ENCODE data around the gene DLG1. TPM values are rescaled to one million over a fixed set of nuclear protein-coding genes. Genes with fewer than 3 reads are reported as not detected.

The DLG1 gene
- total and polyA plus RNA-seq, 4 donors: 12.7 to 51.2 (median 22.3) TPM

DNA sequence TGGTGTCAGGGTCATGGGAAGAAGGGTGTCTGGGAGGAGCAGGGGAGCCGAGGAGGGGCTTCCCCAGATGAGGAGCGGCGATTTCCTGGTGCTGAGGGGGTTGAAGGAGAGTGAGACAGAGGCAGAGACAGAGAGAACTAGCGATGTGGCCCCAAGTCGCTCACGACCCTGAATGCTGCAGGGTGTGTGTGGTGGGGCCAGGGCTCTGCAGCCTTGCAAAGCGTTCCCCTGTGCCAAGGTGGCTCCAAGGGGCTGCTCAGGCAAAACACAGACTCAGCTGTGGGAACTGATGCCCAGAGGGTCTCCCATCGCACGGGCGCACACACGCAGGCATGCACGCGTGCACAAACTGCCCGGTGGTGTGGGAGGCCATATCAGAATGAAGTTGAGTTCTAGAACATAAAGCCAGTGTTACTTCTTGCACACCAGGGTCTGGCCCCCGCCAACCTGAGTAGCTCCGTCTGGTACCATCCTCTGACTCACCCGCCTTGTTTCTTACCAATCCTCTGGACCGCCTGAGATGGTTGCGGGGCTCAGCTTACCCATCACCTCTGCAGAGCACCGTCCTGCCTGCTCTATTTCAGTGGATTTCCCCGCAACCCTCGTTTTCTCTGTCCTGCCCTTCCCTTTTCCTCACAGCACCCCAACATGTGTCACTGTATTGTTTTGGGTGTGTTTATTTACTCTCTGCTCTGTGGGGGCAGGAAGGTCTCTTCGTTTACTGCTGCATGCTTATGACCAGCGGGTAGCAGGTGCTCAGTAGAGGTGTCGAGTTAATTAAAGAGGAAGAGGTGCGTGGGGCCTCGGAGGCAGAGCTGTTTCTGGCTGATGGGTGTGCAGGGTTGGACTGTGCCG, 273.3 kb downstream of the DLG1 start:
- WGBS: 93% methylated on average over 28 of the region's 28 CpGs
- Histone ChIP-seq H3K9ac (ENCODE audit: low read depth in 1 of 2, low read length in 2 of 2) (no peak overlapping the region), H3K4me3 (ENCODE audit: low read depth in 1 of 3, low read length in 3 of 3) (no peak overlapping the region), H3K4me1 (ENCODE audit: control insufficient read depth in 4 of 4, insufficient read depth in 4 of 4, low read length in 3 of 4) (peaks cover 0 to 10% (median 4%) of the 10 kb centered on the region in 4 donors), H3K36me3 (ENCODE audit: control insufficient read depth in 4 of 4, insufficient read depth in 3 of 4, low read depth in 1 of 4, low read length in 3 of 4) (no peaks in the 10 kb centered on the region), H3K27ac (ENCODE audit: low read depth in 1 of 2, low read length in 2 of 2) (no peak overlapping the region), H3K27me3 (ENCODE audit: control insufficient read depth in 4 of 4, insufficient read depth in 4 of 4, low read length in 3 of 4) (no peaks in the 10 kb centered on the region), H3K9me3 (ENCODE audit: control insufficient read depth in 4 of 4, low read length in 3 of 4) (no peaks in the 10 kb centered on the region)
- no peak for DNase-seq (ENCODE audit: low spot score)
- TF ChIP-seq, protein P1, sequence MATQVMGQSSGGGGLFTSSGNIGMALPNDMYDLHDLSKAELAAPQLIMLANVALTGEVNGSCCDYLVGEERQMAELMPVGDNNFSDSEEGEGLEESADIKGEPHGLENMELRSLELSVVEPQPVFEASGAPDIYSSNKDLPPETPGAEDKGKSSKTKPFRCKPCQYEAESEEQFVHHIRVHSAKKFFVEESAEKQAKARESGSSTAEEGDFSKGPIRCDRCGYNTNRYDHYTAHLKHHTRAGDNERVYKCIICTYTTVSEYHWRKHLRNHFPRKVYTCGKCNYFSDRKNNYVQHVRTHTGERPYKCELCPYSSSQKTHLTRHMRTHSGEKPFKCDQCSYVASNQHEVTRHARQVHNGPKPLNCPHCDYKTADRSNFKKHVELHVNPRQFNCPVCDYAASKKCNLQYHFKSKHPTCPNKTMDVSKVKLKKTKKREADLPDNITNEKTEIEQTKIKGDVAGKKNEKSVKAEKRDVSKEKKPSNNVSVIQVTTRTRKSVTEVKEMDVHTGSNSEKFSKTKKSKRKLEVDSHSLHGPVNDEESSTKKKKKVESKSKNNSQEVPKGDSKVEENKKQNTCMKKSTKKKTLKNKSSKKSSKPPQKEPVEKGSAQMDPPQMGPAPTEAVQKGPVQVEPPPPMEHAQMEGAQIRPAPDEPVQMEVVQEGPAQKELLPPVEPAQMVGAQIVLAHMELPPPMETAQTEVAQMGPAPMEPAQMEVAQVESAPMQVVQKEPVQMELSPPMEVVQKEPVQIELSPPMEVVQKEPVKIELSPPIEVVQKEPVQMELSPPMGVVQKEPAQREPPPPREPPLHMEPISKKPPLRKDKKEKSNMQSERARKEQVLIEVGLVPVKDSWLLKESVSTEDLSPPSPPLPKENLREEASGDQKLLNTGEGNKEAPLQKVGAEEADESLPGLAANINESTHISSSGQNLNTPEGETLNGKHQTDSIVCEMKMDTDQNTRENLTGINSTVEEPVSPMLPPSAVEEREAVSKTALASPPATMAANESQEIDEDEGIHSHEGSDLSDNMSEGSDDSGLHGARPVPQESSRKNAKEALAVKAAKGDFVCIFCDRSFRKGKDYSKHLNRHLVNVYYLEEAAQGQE (IDR thresholded peaks at IDR 0.05): no peak
- TF ChIP-seq GABPA (IDR thresholded peaks at IDR 0.05 in 1 of 2, conservative IDR thresholded peaks at IDR 0.05 in 1 of 2) (no peak), SP1 (IDR thresholded peaks at IDR 0.05) (no peak), RXRA (IDR thresholded peaks at IDR 0.05) (no peak)

DNA sequence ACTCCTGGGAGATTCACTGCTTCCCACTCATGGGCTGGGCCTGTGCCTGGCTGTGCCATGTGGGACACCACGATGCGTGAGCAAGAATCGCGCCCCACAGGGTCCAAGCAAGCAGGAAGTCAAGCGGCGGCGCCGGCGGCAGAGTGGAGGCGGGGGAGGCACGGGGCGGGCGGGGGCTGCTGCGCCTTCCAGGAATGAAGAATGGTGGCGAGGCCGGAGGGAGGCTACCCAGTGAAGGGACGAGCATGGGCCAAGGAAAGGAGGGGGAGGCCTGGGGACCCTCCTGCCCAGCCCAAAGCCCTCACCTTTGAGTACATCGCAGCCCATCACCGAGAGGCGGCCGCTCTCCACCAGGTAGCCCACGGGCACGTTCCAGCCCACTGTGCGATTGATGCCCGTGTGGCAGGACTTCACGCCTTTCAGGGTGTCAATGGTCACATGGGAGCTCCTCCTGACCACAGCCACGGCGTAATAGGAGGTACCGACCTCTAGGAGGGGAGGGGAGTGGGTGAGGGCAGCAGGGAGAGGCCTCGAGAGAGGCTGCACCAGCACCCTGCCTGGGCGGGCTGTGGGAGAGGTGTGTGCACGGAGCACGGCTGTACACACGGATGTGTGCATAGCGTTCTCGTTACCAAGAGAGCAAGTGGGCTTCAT, 274.3 kb downstream of the DLG1 start:
- no peaks in the 10 kb centered on the region for H3K36me3 ChIP-seq (ENCODE audit: control insufficient read depth in 4 of 4, insufficient read depth in 3 of 4, low read depth in 1 of 4, low read length in 3 of 4)
- H3K4me3 ChIP-seq (ENCODE audit: low read depth in 1 of 3, low read length in 3 of 3): no peak overlapping the region

More for the DNA sequence above, 274.3 kb downstream of the DLG1 start:
- H3K27ac ChIP-seq (ENCODE audit: low read depth in 1 of 2, low read length in 2 of 2): no peak overlapping the region
- TF ChIP-seq FOXA2 (IDR thresholded peaks at IDR 0.05) (no peak), SP1 (IDR thresholded peaks at IDR 0.05) (no peak), GABPA (IDR thresholded peaks at IDR 0.05 in 1 of 2, conservative IDR thresholded peaks at IDR 0.05 in 1 of 2) (no peak), EGR1 (IDR thresholded peaks at IDR 0.05; ENCODE audit: low read depth in 2 of 2) (no peak), HNF4A (conservative IDR thresholded peaks at IDR 0.05) (no peak), NR2F2 (IDR thresholded peaks at IDR 0.05) (no peak)
- TF ChIP-seq, protein P2, sequence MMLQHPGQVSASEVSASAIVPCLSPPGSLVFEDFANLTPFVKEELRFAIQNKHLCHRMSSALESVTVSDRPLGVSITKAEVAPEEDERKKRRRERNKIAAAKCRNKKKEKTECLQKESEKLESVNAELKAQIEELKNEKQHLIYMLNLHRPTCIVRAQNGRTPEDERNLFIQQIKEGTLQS (IDR thresholded peaks at IDR 0.05): no peak
- TF ChIP-seq, protein P3, sequence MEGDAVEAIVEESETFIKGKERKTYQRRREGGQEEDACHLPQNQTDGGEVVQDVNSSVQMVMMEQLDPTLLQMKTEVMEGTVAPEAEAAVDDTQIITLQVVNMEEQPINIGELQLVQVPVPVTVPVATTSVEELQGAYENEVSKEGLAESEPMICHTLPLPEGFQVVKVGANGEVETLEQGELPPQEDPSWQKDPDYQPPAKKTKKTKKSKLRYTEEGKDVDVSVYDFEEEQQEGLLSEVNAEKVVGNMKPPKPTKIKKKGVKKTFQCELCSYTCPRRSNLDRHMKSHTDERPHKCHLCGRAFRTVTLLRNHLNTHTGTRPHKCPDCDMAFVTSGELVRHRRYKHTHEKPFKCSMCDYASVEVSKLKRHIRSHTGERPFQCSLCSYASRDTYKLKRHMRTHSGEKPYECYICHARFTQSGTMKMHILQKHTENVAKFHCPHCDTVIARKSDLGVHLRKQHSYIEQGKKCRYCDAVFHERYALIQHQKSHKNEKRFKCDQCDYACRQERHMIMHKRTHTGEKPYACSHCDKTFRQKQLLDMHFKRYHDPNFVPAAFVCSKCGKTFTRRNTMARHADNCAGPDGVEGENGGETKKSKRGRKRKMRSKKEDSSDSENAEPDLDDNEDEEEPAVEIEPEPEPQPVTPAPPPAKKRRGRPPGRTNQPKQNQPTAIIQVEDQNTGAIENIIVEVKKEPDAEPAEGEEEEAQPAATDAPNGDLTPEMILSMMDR (IDR thresholded peaks at IDR 0.05; ENCODE audit: low read depth, low read length, missing input control): no peak
- TF ChIP-seq, protein P4, sequence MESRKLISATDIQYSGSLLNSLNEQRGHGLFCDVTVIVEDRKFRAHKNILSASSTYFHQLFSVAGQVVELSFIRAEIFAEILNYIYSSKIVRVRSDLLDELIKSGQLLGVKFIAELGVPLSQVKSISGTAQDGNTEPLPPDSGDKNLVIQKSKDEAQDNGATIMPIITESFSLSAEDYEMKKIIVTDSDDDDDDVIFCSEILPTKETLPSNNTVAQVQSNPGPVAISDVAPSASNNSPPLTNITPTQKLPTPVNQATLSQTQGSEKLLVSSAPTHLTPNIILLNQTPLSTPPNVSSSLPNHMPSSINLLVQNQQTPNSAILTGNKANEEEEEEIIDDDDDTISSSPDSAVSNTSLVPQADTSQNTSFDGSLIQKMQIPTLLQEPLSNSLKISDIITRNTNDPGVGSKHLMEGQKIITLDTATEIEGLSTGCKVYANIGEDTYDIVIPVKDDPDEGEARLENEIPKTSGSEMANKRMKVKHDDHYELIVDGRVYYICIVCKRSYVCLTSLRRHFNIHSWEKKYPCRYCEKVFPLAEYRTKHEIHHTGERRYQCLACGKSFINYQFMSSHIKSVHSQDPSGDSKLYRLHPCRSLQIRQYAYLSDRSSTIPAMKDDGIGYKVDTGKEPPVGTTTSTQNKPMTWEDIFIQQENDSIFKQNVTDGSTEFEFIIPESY (IDR thresholded peaks at IDR 0.05): no peak
- TF ChIP-seq, protein P1 (IDR thresholded peaks at IDR 0.05): no peak
- H3K27me3 ChIP-seq (ENCODE audit: control insufficient read depth in 4 of 4, insufficient read depth in 4 of 4, low read length in 3 of 4): no peaks in the 10 kb centered on the region
- WGBS: 73% methylated on average over 36 of the region's 36 CpGs
- no peak for DNase-seq (ENCODE audit: low spot score)
- H3K4me1 ChIP-seq (ENCODE audit: control insufficient read depth in 4 of 4, insufficient read depth in 4 of 4, low read length in 3 of 4): peaks cover 0 to 4% (median 1%) of the 10 kb centered on the region in 4 donors
- no peaks in the 10 kb centered on the region for H3K9me3 ChIP-seq (ENCODE audit: control insufficient read depth in 4 of 4, low read length in 3 of 4)
- H3K9ac ChIP-seq (ENCODE audit: low read depth in 1 of 2, low read length in 2 of 2): no peak overlapping the region

All from liver (tissue), 9 donors.